Measurements from ENCODE around the gene SLC30A1.

The SLC30A1 gene

GRCh38 chr1:211613951-211614350, 35.0 kb upstream of the SLC30A1 start:
- H4K12ac ChIP-seq (ENCODE audit: low read depth, low read length) = no peak overlapping the region
- H4K91ac ChIP-seq (ENCODE audit: low read depth, low read length) = no peak overlapping the region
- H3K23ac ChIP-seq (ENCODE audit: low read length) = no peak overlapping the region
- H3K4me1 ChIP-seq (ENCODE audit: control insufficient read depth in 1 of 2, insufficient read depth in 2 of 2, low read length in 2 of 2) = peaks cover 0 to 8% of the 10 kb centered on the region in 2 experiments
- no peak overlapping the region for H2BK120ac ChIP-seq (ENCODE audit: insufficient read depth, low read length, poor library complexity)
- no peaks in the 10 kb centered on the region for H3K36me3 ChIP-seq (ENCODE audit: control insufficient read depth in 1 of 2, insufficient read depth in 2 of 2, low read length in 2 of 2)
- H4K8ac ChIP-seq (ENCODE audit: low read depth, low read length) = no peak overlapping the region
- H3K9ac ChIP-seq (ENCODE audit: low read length) = no peak overlapping the region
- no peak overlapping the region for H3K4me3 ChIP-seq (ENCODE audit: low read depth, low read length)
- H3K27ac ChIP-seq (ENCODE audit: low read depth, low read length) = no peak overlapping the region
- H3K79me2 ChIP-seq (ENCODE audit: control insufficient read depth, insufficient read depth, low read length, poor library complexity) = no peaks in the 10 kb centered on the region
- no peak overlapping the region for H2AK5ac ChIP-seq (ENCODE audit: low read length)
- no peaks in the 10 kb centered on the region for H3K9me3 ChIP-seq (ENCODE audit: insufficient read depth, low read depth, low read length)
- peak in 1 of 2 donors; percentile 23 for DNase-seq
- H3K4ac ChIP-seq (ENCODE audit: low read depth, low read length) = no peak overlapping the region
- H3K4me2 ChIP-seq (ENCODE audit: low read length) = no peak overlapping the region
- no peak overlapping the region for H2BK5ac ChIP-seq (ENCODE audit: low read depth, low read length, poor library complexity)
- no peaks in the 10 kb centered on the region for H3K27me3 ChIP-seq (ENCODE audit: insufficient read depth, low read length)
- H2BK12ac ChIP-seq (ENCODE audit: low read length) = no peak overlapping the region
- H3K18ac ChIP-seq (ENCODE audit: low read length) = no peak overlapping the region
- H3K14ac ChIP-seq (ENCODE audit: low read length) = no peak overlapping the region
- no peaks in the 10 kb centered on the region for H3K79me1 ChIP-seq (ENCODE audit: low read length)
- no CpG with 5 or more reads among the region's 5 CpGs for WGBS (ENCODE audit: extremely low coverage, insufficient coverage, insufficient read length)
- no peak overlapping the region for H2AFZ ChIP-seq (ENCODE audit: insufficient read depth, low read length, poor library complexity)

DNA sequence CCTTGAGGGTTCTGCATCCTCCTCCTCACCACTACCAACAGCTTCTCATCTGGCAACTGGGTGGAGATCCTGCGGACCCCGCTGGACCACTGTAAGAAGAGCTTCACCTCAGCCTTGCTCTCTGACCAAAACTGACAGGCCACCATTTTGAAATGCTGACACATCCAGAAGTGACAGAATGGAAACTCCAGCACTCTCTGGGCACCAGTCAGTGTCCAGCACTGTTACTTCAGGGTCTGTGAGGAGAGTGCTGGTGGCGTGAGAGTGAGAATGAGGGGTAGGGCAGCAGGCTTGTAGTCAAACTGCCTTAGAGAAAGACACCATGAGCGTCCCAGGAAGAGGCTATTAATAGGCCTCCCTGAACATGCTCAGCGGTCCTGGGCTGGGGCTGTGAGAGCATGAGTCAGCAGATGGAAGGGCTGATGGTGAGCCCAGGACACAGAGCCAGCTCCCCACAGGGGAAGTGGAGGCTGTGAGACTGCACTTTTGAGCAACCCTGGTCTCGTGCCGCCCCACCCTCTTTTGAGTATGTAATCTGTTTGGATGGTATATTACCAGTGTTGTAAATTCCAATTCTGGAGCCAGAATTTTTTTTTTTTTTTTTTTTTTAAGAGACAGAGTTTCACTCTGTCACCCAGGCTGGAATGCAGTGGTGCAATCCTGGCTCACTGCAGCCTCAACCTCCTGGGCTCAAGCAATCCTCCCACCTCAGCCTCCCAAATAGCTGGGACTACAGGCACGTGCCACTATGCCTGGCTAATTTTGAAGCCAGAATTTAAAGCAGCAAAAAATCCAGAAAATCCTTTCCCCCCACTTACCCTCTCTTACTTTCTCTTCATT, 34.4 kb upstream of the SLC30A1 start:
- Histone ChIP-seq H3K27ac (ENCODE audit: low read depth, low read length) (no peak overlapping the region), H4K8ac (ENCODE audit: low read depth, low read length) (no peak overlapping the region), H2AK5ac (ENCODE audit: low read length) (peak overlapping the region; percentile 9), H3K4me3 (ENCODE audit: low read depth, low read length) (no peak overlapping the region), H3K23ac (ENCODE audit: low read length) (no peak overlapping the region), H2AFZ (ENCODE audit: insufficient read depth, low read length, poor library complexity) (no peak overlapping the region), H3K79me2 (ENCODE audit: control insufficient read depth, insufficient read depth, low read length, poor library complexity) (no peaks in the 10 kb centered on the region), H3K36me3 (ENCODE audit: control insufficient read depth in 1 of 2, insufficient read depth in 2 of 2, low read length in 2 of 2) (no peaks in the 10 kb centered on the region), H4K12ac (ENCODE audit: low read depth, low read length) (no peak overlapping the region), H3K4me1 (ENCODE audit: control insufficient read depth in 1 of 2, insufficient read depth in 2 of 2, low read length in 2 of 2) (peaks cover 0 to 8% of the 10 kb centered on the region in 2 experiments), H3K14ac (ENCODE audit: low read length) (no peak overlapping the region), H3K79me1 (ENCODE audit: low read length) (no peaks in the 10 kb centered on the region), H3K9ac (ENCODE audit: low read length) (no peak overlapping the region), H2BK12ac (ENCODE audit: low read length) (no peak overlapping the region), H3K27me3 (ENCODE audit: insufficient read depth, low read length) (no peaks in the 10 kb centered on the region), H3K4ac (ENCODE audit: low read depth, low read length) (no peak overlapping the region), H3K18ac (ENCODE audit: low read length) (no peak overlapping the region), H3K9me3 (ENCODE audit: insufficient read depth, low read depth, low read length) (no peaks in the 10 kb centered on the region), H2BK120ac (ENCODE audit: insufficient read depth, low read length, poor library complexity) (no peak overlapping the region), H3K4me2 (ENCODE audit: low read length) (no peak overlapping the region), H4K91ac (ENCODE audit: low read depth, low read length) (peak overlapping the region; percentile 24), H2BK5ac (ENCODE audit: low read depth, low read length, poor library complexity) (no peak overlapping the region)
- WGBS (ENCODE audit: extremely low coverage, insufficient coverage, insufficient read length) = no CpG with 5 or more reads among the region's 8 CpGs
- peak; percentile 74 to 79 for DNase-seq

DNA sequence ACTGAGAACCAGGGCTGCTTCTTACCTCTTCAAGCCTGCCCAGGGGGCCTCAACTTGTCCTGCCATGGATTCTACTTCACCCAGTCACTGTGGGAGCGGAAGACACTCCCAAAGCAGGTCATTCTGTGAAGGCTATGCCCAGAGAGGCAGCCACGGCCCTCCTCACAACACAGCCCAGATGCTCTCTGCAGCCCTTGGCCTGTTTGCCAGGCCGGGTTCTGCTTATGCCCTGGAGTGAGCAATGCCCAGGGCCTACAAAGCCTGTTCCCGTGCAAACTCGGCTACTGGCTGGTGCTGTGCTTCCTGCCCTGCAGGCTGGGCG, 33.8 kb upstream of the SLC30A1 start:
- Histone ChIP-seq H3K79me1 (ENCODE audit: low read length) (no peaks in the 10 kb centered on the region), H3K9ac (ENCODE audit: low read length) (no peak overlapping the region), H3K14ac (ENCODE audit: low read length) (no peak overlapping the region), H3K27ac (ENCODE audit: low read depth, low read length) (no peak overlapping the region), H3K23ac (ENCODE audit: low read length) (no peak overlapping the region), H2BK5ac (ENCODE audit: low read depth, low read length, poor library complexity) (no peak overlapping the region), H4K12ac (ENCODE audit: low read depth, low read length) (no peak overlapping the region), H2BK12ac (ENCODE audit: low read length) (no peak overlapping the region), H2BK120ac (ENCODE audit: insufficient read depth, low read length, poor library complexity) (no peak overlapping the region), H3K27me3 (ENCODE audit: insufficient read depth, low read length) (no peaks in the 10 kb centered on the region), H3K36me3 (ENCODE audit: control insufficient read depth in 1 of 2, insufficient read depth in 2 of 2, low read length in 2 of 2) (no peaks in the 10 kb centered on the region), H4K8ac (ENCODE audit: low read depth, low read length) (no peak overlapping the region), H3K79me2 (ENCODE audit: control insufficient read depth, insufficient read depth, low read length, poor library complexity) (no peaks in the 10 kb centered on the region), H3K4ac (ENCODE audit: low read depth, low read length) (no peak overlapping the region), H3K4me3 (ENCODE audit: low read depth, low read length) (no peak overlapping the region), H3K4me1 (ENCODE audit: control insufficient read depth in 1 of 2, insufficient read depth in 2 of 2, low read length in 2 of 2) (peaks cover 0 to 8% of the 10 kb centered on the region in 2 experiments), H3K18ac (ENCODE audit: low read length) (no peak overlapping the region), H2AK5ac (ENCODE audit: low read length) (peak overlapping the region; percentile 9), H2AFZ (ENCODE audit: insufficient read depth, low read length, poor library complexity) (no peak overlapping the region), H4K91ac (ENCODE audit: low read depth, low read length) (peak overlapping the region; percentile 24), H3K9me3 (ENCODE audit: insufficient read depth, low read depth, low read length) (no peaks in the 10 kb centered on the region), H3K4me2 (ENCODE audit: low read length) (no peak overlapping the region)
- no CpG with 5 or more reads among the region's 6 CpGs for WGBS (ENCODE audit: extremely low coverage, insufficient coverage, insufficient read length)
- DNase-seq = no peak

DNA sequence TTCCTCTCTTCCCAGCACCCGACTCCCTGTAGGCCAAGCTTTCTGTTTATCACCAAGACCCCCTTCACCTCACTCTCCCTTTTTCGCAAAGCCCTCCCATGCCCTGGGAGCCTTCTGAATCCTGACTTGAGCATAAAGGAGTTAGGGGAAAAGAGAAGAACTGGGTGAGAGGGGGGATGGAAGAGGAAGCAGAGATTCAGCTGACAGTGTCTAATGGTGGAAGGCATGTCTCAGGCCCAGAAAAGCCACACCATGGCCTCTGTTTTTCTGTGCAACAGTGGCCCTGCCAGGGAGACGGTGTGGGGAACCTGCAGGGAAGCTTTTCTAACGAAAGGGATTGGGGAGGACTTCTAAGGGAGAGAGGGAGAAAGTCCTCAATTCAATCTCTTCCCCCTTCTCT, 32.9 kb upstream of the SLC30A1 start:
- Histone ChIP-seq H2AK5ac (ENCODE audit: low read length) (no peak overlapping the region), H3K9me3 (ENCODE audit: insufficient read depth, low read depth, low read length) (no peaks in the 10 kb centered on the region), H3K79me2 (ENCODE audit: control insufficient read depth, insufficient read depth, low read length, poor library complexity) (no peaks in the 10 kb centered on the region), H4K12ac (ENCODE audit: low read depth, low read length) (no peak overlapping the region), H3K18ac (ENCODE audit: low read length) (no peak overlapping the region), H3K27ac (ENCODE audit: low read depth, low read length) (no peak overlapping the region), H3K14ac (ENCODE audit: low read length) (no peak overlapping the region), H2BK120ac (ENCODE audit: insufficient read depth, low read length, poor library complexity) (no peak overlapping the region), H3K36me3 (ENCODE audit: control insufficient read depth in 1 of 2, insufficient read depth in 2 of 2, low read length in 2 of 2) (no peaks in the 10 kb centered on the region), H3K4me2 (ENCODE audit: low read length) (no peak overlapping the region), H3K9ac (ENCODE audit: low read length) (no peak overlapping the region), H4K8ac (ENCODE audit: low read depth, low read length) (no peak overlapping the region), H3K4me3 (ENCODE audit: low read depth, low read length) (no peak overlapping the region), H2AFZ (ENCODE audit: insufficient read depth, low read length, poor library complexity) (no peak overlapping the region), H2BK12ac (ENCODE audit: low read length) (no peak overlapping the region), H3K4me1 (ENCODE audit: control insufficient read depth in 1 of 2, insufficient read depth in 2 of 2, low read length in 2 of 2) (peaks cover 0 to 8% of the 10 kb centered on the region in 2 experiments), H2BK5ac (ENCODE audit: low read depth, low read length, poor library complexity) (no peak overlapping the region), H3K79me1 (ENCODE audit: low read length) (no peaks in the 10 kb centered on the region), H3K23ac (ENCODE audit: low read length) (no peak overlapping the region), H4K91ac (ENCODE audit: low read depth, low read length) (no peak overlapping the region), H3K4ac (ENCODE audit: low read depth, low read length) (no peak overlapping the region), H3K27me3 (ENCODE audit: insufficient read depth, low read length) (no peaks in the 10 kb centered on the region)
- no peak for DNase-seq
- no CpG with 5 or more reads among the region's 4 CpGs for WGBS (ENCODE audit: extremely low coverage, insufficient coverage, insufficient read length)
